HG03439 (cell line): ENCODE results near the gene TMEM106A.
A peak's percentile ranks its signal among the peaks of the same experiment; 100 is the strongest.
"Not testable (repeated sequence)": the region's sequence is repeated elsewhere in the genome, so short reads cannot be mapped to it uniquely, and the experiment has no call there.

Experiments used
- ATAC-seq: cut with Tn5 transposase; IDR thresholded peaks from one replicate; pipeline ENCODE4 v1.9.1; 2021; ENCODE audit warnings: mild to moderate bottlenecking, moderate library complexity; ENCODE audit not compliant: unreplicated experiment

The TMEM106A gene, protein sequence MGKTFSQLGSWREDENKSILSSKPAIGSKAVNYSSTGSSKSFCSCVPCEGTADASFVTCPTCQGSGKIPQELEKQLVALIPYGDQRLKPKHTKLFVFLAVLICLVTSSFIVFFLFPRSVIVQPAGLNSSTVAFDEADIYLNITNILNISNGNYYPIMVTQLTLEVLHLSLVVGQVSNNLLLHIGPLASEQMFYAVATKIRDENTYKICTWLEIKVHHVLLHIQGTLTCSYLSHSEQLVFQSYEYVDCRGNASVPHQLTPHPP

DNA sequence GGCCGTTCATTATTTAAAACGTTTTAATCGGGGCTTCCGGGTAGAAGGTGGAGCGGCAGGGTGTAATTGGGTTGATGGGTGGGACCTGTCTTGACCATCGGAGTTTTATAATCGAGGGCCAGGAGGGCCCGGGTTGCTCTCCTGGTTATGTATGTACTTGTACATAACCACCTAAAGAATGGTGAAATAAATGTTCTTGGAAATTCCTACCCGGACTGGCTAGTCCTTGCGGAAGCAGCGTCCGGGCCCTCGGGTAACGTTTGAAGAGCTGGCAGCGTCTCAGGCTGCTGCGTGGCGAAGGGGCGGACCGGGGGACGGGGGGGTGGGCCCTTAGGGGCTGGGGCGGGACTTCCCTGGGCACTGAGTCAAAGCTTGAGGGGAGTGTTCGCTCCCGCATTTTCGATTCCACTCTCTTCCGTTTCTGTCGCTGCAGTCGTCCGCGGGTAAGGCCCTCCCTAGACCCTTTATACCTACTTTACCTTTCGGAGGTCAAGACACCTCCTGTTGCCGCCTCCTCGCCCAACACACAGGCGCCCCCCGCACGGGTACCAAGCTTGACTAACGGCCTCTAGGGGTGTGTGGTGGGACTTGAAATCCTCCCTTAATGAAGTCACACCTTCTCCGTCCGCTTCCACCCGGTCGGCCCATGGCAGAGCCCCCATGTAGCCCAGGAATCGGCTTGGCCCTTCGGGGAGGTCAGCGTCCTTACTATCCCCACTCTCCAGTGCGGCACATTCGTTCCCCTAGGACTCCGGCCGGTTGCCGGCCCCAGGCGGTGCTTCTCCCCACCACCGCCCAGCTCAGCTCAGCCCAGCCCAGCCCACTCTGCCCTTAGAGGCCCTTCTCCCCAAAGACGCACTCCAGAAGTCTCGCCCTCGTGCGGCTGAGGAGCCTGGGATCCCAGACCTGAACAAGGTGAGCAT is at the start of gene TMEM106A:
Gene TMEM106A (plus strand): TSS at position 396 of the 923 bp plus-strand sequence. CDS start 1,167 bp downstream, outside the sequence.
- ATAC-seq, result peak; percentile 74

DNA sequence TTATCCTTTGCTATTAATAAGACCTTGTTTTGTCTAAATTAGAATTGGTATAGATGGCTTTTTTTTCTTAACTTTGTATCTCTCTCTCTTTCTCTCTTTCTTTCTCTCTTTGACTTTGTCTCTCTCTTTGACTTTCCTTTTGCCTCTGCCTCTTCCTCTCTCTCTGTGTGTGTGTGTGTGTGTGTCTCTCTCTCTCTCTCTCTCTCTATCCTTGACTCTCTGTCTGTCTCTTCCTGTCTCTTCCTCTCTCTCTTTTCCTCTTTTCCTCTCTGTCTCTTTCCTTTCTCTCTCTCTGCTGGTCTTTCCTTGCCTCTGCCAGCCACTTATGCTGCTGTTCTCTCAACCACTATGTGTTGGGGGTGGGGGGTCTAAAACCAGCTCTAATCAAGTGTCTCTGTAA is 45.7 kb upstream of the TMEM106A start:
- not testable (repeated sequence) for ATAC-seq

DNA sequence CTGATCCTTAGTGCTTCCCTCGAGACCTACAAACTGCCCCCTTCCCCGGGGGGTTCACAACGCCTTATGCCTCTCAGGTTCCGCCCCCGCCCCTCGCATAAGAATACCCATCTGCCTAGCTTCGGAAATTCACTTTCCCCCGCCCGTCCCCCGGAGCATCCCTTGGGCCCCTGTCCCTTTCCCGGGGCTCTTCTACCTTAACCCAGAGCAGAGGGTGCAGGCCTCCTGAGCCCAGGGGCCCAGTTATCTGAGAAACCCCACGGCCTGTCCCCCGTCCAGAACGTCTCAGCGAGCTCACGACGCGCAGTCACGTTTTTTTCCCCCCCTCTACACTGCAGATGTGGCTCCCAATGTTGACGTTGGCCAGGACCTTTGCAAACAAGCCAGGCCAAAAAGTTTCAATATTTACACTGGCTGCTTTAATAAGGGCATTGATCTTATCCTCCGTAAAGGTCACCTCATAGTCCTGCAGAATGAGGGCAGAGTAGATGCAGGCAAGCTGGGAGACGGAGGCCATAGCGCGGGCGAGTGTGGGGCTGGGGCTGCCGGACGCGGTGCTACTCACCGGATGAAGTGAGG is 42.0 kb upstream of the TMEM106A start:
- ATAC-seq, result peak; percentile 25

DNA sequence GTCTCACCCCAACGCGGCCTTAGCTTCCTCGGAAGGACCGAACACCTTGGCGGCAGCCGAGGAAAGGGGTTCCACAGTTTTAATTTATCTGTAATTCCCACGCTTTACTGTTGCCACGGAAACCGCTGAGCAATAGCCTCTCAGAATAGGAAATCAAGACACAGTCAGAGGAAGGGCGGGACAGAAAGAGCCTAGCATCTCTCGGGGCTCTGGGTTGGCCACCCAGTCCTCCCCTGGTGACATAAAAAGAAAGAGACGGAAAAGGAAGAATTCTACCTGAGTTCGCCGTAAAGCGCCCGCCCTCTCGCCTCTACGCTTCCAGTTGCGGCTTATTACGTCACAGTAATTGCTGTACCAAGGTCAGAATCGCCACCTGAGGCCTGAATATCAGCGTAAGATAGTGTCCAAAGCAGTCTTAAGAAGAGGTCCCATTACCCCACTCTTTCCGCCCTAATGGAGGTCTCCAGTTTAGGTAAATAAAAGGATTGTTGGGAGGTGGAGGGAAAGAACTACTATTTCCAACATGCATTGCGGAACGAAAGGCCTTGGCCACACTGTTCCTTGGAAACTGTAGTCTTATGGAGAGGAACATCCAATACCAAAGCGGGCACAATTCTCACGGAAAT is 41.4 kb upstream of the TMEM106A start:
- ATAC-seq, result peak; percentile 74

DNA sequence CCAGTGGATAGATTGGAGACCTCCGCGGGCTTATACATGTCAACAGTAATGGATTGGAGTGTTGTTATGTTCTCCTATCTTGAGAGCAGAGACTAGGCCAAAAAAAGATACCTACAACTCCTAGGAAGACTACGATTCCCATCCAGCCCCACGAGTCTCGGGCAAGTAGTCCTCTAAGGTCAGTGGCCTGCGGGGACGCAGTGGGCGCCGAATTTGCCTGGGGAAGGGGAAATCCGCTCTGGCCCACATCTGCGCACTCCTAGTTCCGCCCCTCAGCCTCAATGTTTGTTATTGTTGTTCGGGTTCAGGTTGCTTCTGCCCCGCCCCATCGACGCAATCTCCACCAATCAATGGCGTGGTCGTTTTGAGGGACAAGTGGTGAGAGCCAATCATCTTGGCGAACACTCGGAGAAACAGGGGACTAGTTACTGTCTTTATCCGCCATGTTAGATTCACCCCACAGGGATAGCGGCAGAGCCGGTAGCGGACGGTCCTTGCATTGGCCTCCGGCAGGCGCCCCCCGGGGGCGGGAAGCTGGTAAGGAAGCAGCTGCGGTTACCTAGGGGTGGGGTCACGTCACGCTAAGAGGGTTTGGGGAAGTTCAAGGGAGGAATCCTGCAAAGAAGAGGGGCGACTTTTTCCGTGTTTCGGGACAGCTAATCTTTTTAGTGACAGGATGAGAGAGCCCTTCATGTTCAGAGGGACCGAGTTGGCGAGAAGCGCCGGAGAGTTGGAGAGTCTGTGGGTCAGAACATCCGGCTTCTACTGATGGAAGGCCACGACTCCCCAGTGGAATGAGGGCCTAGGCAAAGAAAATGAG is 40.7 kb upstream of the TMEM106A start, which contains the start of gene NBR1:
Gene NBR1 (plus strand): TSS at position 449 of the 820 bp plus-strand sequence. CDS start 4,586 bp downstream, outside the sequence.
- ATAC-seq, result peak; percentile 77

DNA sequence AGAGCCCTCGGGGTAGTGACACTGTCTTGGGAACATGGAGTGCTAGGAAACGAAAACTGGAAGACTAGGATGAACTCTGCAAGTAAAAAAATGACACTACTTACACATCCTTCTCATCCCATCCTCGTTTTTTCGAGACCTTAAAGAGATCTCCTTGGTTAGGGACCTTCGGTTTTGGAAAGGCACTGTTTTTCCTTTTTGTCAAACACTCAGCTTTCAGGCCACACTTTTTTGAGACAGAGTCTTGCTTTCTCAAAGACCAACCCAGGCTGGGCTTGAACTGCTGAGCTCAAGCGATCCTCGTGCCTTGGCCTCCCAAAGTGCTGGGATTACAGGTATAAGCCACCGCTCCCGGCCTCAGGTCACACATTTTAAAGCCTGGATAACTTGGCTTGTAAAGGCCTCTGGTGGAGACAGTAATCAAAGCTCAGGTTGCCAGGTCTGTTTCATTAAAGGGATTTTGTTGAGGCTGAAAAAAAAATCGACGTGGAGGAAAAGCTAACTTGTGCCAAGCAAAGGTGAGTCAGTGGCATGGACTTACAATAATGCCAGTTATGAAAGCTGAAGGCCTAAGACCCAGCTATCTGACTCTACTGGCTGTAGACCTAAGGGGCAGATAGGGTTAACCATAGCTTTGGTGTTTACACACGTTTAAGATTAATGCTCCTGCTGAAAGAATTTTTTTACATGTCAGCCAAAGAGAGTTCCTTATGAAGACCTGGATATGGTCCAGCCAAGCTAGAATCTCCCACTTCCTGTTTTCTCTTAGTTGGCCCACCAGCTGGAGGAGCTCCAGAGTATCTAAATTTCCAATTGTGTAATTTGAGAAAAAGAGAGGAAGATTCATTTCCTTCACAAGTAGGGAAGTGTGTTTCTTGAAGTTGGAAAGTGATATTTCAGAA is 39.8 kb upstream of the TMEM106A start:
- no peak for ATAC-seq

DNA sequence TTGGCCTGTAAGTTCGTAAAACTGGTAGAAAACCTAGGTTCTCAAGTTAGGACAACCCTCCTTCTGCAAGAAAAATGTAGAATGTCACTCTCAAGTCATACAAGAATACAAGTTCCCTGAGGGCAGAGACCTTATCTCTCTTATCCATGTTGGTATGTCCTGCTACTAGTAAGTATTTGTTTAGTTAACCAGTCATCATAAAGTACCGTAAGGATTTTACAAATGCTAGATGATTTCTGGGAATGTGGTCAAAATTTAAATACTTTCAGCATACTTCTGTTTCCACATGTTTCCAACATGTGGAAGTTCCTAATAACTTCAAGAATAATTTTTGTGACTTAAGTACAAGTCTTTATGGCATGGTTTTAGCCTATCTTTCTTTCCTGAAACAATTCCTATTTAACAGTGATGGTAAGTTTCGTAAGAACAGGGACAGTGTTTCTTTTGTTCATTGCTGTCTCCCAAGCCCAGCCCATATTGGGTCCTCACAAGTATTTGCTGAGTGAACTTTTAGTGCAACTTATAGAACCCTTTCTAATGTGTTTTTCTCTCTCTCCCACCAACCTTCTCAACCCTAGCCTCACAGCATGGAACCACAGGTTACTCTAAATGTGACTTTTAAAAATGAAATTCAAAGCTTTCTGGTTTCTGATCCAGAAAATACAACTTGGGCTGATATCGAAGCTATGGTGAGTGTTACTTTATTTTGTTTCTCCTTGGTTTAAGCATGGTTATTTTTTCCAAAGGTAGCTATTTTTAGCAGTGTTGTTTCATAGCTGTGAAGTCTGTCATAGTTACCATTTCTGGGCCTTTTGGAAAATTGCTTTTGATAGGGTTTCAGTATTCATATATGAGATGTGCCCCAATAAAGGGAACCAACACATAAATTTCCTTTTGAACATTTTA is 36.2 kb upstream of the TMEM106A start:
- ATAC-seq, result no peak

DNA sequence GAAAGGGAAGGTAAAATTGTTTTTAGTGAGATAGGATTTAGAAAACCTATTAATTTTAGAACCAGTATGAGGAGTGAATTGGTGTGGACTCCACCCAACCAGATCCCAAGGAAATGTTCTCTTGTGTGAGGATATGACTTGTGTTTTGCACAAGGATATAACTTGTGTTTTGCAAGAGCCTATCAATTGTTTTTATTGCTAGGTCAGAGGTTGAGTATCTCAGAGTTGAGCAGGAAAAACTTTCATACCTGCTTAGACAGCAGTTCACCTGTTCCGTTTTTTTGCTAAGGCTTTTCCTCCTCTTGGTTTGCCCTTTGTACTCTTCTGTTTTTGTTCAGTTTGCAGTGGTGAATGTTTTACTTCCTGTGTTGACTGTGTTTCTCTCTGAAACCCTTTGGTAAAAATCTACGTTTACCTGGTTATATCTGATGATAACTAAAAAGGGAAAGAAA is 35.5 kb upstream of the TMEM106A start:
- ATAC-seq, result no peak

DNA sequence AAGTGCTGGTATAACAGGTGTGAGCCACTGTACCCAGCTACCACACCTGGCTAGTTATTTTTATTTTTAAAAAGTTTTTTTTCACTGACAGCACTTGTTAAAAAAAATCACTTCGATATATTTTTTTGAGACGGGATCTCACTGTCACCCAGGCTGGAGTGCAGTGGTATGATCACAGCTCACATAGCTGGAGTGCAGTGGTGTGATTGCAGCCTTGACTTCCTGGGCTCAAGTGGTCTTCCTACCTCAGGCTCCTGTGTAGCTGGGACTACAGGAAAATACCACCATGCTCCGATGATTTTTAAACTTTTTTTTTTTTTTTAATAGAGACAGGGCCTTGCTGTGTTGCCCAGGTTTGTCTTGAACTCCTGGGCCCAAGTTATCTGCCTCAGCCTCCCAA is 27.8 kb upstream of the TMEM106A start:
- ATAC-seq, result no peak

DNA sequence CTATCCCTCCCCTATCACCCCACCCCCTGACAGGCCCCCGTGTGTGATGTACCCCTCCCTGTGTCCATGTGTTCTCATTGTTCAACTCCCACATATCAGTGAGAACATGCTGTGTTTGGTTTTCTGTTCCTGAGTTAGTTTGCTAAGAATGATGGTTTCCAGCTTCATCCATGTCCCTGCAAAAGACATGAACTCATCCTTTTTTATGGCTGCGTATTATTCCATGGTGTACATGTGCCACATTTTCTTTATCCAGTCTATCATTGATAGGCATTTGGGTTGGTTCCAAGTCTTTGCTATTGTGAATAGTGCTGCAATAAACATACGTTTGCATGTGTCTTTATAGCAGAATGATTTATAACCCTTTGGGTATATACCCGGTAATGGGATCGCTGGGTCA is 25.0 kb upstream of the TMEM106A start:
- ATAC-seq, result not testable (repeated sequence)

DNA sequence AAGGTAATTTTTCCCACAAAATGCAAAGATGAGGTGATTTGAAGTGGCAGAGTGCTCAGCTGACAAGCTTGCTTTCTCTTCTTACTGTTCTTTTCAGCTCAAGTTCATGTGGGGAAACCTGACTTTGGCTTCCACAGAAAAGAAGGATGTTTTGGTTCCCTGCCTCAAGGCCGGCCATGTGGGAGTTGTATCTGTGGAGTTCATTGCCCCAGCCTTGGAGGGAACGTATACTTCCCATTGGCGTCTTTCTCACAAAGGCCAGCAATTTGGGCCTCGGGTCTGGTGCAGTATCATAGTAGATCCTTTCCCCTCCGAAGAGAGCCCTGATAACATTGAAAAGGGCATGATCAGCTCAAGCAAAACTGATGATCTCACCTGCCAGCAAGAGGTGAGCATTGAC is 18.4 kb upstream of the TMEM106A start:
- no peak for ATAC-seq

DNA sequence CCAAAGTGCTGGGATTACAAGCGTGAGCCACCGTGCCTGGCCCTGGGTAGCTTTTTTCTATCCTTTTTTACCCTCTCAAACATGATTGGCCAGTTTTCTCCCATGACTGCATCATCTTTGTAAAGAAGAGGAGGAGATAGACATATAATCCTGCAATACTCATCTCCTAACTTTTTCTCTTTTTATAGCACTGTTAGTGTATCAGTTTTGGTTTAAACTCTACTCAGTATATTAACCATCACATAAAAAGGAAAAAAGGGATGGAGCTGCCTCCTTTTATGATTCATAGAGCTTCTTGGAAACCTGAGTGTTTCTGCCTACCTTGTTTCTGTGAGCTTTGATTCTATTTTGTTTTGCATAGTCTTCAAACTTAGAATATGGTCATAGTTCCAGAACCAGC is 12.0 kb upstream of the TMEM106A start:
- no peak for ATAC-seq

DNA sequence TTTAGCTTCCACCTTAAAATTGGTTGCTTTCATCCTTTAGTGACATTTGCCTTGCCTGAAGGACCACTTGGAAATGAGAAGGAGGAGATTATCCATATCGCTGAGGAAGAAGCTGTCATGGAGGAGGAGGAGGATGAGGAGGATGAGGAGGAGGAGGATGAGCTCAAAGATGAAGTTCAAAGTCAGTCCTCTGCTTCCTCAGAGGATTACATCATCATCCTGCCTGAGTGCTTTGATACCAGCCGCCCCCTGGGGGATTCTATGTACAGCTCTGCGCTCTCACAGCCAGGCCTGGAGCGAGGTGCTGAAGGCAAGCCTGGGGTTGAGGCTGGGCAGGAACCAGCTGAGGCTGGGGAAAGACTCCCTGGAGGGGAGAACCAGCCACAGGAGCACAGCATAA is 11.5 kb upstream of the TMEM106A start:
- no peak for ATAC-seq

DNA sequence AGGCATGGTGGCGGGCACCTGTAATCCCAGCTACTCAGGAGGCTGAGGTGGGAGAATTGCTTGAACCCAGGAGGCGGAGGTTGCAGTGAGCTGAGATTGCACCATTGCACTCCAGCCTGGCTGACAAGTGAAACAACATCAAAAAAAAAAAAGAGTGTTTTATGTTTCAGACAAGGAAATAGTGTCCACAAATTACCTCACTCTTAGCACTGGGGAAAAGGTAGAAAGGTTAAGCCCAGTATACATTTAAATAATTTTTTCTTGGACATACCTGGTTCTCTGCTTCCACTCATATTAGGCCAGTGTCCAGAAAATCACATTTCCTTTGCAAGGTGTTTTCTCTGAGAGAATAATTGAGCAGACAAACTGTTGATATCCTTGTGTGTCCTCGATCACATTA is 8.7 kb upstream of the TMEM106A start:
- ATAC-seq, result not testable (repeated sequence)

DNA sequence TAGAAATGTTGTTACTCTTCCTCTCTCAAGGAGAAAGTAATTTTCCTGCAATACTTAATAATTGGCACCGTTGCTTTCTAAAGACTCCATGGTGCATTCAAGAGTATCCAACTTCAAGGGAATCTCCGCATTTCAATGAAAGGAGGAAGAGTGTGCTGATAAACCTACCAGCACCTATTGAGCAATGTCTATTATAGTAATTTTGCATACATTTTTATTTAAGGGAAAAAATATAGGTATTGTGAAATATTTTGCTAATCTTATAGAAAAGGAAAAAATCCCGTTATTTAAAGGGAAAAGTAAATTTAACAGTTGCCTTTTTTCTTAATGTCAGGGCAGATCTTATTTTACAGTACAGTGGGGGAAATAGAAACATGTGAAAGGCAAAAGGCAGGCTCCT is 1.1 kb upstream of the TMEM106A start:
- ATAC-seq, result no peak

DNA sequence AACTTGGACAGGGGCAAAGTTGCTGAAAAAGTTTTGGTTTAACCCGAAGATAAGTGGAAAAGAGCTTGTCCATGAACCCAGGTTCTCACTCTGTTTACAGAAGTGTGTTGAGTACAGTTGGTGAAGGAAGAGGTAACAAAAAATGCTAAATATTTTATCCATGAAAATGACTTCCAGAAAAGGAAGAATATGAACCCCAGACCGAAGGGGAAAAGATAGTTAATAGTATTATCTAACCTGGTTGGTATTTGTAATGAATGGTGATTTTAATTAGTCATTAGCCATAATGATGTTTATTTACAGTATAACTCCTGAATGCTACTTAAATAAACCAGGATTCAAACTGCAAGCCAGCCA is 574 bp upstream of the TMEM106A start:
- no peak for ATAC-seq

DNA sequence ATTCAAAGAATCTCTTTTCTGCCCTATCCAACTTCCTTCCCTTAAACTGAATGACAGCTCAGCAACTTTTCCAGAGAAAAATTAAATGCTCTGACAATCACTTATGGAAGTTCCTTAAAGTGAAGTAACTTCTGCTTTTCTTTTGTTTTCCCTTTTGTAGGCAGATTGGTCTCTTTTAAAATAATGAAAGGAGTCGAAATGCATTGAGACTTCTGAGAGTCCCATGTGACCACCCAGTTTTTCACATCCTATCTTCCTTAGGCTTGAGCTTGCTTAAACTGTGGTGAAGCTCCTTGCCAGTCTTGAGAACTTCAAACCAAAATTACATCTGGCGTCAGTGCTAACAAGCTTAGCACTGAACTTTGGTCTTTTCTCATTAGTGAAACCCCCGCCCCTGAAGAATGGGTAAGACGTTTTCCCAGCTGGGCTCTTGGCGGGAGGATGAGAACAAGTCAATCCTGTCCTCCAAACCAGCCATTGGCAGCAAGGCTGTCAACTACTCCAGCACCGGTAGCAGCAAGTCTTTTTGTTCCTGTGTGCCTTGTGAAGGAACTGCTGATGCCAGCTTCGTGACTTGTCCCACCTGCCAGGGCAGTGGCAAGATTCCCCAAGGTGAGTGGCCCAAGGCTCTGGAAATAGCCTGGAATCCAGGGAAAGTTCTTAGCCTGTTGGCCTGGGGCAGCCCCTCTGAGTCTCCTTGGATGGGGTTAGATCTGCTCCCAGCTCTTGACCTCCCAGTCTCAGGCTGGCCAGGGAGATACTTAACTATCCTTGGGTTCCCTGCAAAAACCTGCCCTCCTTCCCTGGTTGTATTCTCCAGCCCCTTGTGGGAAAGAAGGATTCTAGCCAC is 1.2 kb downstream of the TMEM106A start:
- ATAC-seq, result no peak
